Right ventricle myocardium inferior (tissue), 1 donor: ENCODE data around the gene WDR1. TPM values are rescaled to one million over a fixed set of nuclear protein-coding genes. Genes with fewer than 3 reads are reported as not detected.
A peak's percentile ranks its signal among the peaks of the same experiment; 100 is the strongest.

Experiments
- ATAC-seq: fragments of 200-7000 bp; cut with Tn5 transposase; one replicate; pipeline ENCODE4 v1.9.1; 2020; ENCODE audit warnings: mild to moderate bottlenecking, moderate library complexity
- DNase-seq: peaks from one replicate; pipeline ENCODE4 v3.0.0; 2021; ENCODE audit errors: missing footprints
- intact Hi-C: fragments of 100-400 bp; cut with DNase I; formaldehyde crosslinking; loops from one replicate; pipeline ENCODE4 v1.11.0; 2022
- total RNA-seq: library from RNA; stranded (reverse); fragmentation: NEBNext Ultra II Directional; extraction: Animal tissue kit (Norgen Biotek cat#: 25700); gene quantifications from one replicate; pipeline ENCODE4 v1.2.1, GENCODE V29; 2021
- donor health status: DM: no; HTN: yes; CAD: no; lungs with severe emphysema.

The WDR1 gene
- total RNA-seq, 1 donor from 2014 or later, result 210 TPM

DNA sequence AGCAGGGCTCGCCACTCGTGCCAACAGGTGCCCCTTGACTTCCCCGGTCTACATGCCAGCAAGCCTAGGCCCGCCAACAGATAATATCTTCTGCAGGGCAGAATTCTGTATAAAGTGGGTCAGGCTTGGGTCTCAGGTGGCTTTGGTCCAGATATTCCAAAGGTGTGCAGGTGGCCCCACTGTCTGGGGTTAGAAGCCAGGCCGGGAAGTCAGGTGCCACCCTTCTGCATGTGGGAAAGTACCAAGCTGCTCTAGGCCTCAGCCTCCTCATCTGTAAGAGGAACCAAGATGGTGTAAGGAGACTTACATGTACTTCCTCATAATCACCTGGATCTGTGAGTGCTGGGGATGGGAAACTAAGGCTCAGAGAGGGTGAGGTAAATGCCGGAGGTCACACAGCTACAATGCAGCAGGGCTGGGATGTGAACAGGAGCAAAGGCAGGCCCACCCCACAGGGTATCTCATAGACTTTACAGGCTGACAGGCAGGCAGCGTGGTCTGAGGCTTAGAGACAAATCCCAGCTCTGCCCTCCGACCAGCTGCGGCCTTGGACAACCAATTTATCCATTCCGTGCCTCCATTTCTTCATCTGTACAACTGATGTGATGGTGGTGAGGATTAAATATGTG is 35.9 kb downstream of the WDR1 start:
- intact Hi-C loops, result no loop called here
- ATAC-seq, result no peak

GRCh38 chr4:10079912-10080588 is 36.5 kb downstream of the WDR1 start:
- peak; percentile 29 for ATAC-seq
- DNase-seq, result no peak
- intact Hi-C loops, result no loop called here

More for the DNA sequence above, 35.9 kb downstream of the WDR1 start:
- DNase-seq, result no peak

DNA sequence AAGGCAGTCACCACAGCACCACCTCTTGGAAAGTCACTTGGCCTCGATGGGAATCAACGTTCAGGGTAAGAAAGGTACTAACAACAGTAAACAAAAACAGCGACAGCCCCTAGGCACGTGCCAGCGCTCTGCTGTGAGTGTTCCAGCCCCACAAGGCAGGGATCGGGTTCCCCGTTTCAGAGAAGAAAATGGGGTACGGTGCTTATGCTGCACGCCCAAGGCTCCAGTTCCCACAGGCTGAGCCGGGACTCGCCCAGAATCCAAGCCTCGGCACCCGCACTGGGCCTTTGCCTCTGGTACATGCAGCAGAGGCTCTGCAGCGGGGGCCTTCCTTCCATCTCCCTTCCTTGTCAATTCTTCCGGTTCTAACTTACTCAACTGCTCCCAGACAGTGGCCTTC is 37.3 kb downstream of the WDR1 start:
- DNase-seq (no peak), ATAC-seq (no peak)
- intact Hi-C loops, result no loop called here

DNA sequence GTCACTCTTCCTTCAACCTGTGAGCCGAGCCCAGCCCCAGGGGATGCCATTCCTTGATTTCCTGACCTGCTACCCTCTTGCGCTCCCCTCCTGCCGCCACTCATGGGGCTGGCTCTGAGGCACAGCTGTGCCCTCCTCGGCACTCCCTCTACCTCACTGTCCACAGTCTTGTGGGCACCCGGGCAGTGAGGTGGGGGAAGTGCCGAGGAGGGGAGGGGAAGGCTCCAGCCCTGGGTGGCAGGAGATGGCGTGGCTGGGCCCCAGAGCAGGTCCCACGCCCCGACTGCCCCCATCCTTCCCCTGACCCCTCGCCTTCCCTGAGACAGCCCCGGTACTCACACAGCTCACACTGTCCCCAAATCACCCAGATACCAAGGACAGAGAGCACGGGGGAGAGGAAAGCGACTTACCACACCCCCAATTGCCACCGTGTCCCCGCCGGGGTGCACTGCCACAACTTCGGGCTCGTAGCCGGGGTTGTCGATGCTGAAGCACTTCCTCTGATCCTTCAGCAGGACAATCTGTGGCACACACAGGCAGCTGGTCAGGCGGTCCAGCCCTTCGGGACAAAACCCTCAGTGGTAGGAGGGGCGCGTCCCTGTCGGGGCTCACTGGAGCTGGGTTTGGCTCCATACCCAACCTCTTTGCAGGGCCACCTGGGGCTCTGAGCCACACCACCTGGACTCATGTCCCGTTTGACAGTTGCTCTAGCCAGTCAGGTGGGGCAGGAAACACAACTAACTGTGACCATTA is 37.9 kb downstream of the WDR1 start:
- DNase-seq (no peak), ATAC-seq (no peak)
- intact Hi-C loops, result no loop called here

GRCh38 chr4:10077483-10078335 is 38.9 kb downstream of the WDR1 start:
- no peak for DNase-seq
- intact Hi-C loops, result no loop called here
- ATAC-seq, result peak; percentile 28

GRCh38 chr4:10077076-10077475 is 39.5 kb downstream of the WDR1 start:
- DNase-seq (no peak), ATAC-seq (no peak)

GRCh38 chr4:10075953-10076391 is 40.6 kb downstream of the WDR1 start:
- intact Hi-C loops, result no loop called here
- ATAC-seq (peak; percentile 8), DNase-seq (no peak)

More at GRCh38 chr4:10077076-10077475, 39.5 kb downstream of the WDR1 start:
- intact Hi-C loops, result no loop called here

- ATAC-seq (no peak), DNase-seq (no peak)
- intact Hi-C loops, result no loop called here
These were observed 41.3 kb downstream of the WDR1 start for GRCh38 chr4:10075158-10075863.

- ATAC-seq (no peak), DNase-seq (no peak)
- intact Hi-C loops, result no loop called here
These were observed 41.9 kb downstream of the WDR1 start for GRCh38 chr4:10074767-10075105.

GRCh38 chr4:10074076-10074766 is 42.4 kb downstream of the WDR1 start:
- DNase-seq (no peak), ATAC-seq (no peak)
- intact Hi-C loops, result no loop called here

- ATAC-seq (no peak), DNase-seq (no peak)
- intact Hi-C loops, result no loop called here
These were observed 44.1 kb downstream of the WDR1 start for GRCh38 chr4:10072420-10073017.

GRCh38 chr4:10069075-10069642 is 47.4 kb downstream of the WDR1 start:
- no peak for DNase-seq
- intact Hi-C loops, result no loop called here
- no peak for ATAC-seq

DNA sequence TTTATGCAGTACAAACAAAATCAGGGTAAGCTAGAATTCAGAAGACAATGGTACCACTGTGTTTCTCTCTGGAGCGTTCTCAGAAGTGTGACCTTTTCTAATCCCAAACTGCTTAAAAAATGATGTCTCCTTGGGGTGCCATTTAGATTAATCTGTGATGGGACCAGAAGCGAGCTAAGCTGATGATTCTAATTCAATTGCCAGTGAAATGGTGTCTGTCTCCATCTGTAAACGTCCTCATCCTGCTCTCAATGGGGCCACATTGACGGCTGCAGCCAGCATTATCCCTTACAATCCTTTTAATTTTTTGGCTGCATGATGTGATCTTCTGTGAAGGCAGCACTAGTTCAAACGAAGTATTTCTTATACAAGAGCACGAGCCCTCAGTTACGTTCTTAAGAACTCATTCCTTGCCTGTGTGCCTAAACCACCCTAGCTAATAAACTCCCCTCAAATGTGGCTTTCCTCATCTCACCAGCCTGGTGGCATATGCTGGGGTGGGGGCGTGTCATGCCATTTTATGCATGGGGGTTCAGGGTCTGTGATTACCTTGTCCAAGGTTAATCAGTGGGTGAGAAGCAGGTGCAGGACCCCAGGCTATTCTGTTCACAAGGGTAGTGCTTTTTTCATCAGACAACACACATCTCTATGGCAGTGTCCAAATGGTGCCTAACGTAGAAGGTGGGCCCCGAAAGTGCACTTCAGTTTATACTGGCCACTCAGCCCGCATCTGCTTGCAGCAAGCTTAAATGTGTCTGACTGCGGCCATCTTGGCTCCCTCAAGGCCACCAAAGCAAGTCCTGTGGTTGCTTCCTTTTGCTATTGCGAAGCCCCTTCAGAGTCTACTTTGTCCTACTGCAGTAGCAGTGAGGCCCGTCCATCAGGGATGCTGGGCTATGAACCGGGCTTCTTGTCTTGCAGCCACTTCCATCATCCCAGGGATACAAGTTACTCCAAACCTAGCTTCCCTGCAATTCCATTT is 49.6 kb downstream of the WDR1 start:
- DNase-seq (no peak), ATAC-seq (no peak)
- intact Hi-C loops, result no loop called here

DNA sequence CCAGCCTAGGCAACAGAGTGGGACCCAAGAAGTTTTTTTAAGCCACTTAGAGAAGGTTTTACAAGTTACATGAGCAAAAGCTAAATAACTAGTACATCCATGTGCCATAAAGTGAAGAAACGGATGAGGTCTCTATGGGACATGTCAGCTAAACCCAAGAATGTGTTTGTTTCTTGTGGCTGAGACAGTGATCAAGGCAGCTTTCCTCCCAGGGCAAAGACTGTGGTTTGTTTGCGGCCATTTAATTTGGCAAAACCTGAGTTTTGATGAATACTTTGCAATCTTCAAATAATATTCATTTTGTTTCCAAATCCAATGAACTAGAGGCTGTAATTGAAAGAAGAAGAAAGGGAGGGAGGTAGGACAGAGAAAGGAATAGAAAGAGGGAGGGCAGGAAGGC is 50.4 kb downstream of the WDR1 start:
- ATAC-seq (no peak), DNase-seq (no peak)
- intact Hi-C loops, result no loop called here

GRCh38 chr4:10063544-10064300 is 52.9 kb downstream of the WDR1 start:
- ATAC-seq (peak; percentile 93), DNase-seq (no peak)
- intact Hi-C loops, result loop anchor here (1.0 to 5.0 kb wide), 2 partner anchors 44 to 301 kb away; no protein-coding TSS in a partner anchor
